WI38 (cell line): ENCODE data around the gene EPM2A.

ENCODE experiments used
- H3K4me3 ChIP-seq: 2 replicates; pipeline ENCODE4 v1.5.1; 2011; ENCODE audit warnings: low read depth, mild to moderate bottlenecking, control low read depth, low read length
- TF ChIP-seq, protein P1 (sequence below): IDR thresholded peaks from 2 replicates; pipeline ENCODE4 v1.5.1; 2012; ENCODE audit warnings: low read depth, mild to moderate bottlenecking, control low read depth, low read length

EPM2A gene

GRCh38 chr6:145731447-145731846, 3.9 kb downstream of the EPM2A start:
- TF ChIP-seq, protein P1, sequence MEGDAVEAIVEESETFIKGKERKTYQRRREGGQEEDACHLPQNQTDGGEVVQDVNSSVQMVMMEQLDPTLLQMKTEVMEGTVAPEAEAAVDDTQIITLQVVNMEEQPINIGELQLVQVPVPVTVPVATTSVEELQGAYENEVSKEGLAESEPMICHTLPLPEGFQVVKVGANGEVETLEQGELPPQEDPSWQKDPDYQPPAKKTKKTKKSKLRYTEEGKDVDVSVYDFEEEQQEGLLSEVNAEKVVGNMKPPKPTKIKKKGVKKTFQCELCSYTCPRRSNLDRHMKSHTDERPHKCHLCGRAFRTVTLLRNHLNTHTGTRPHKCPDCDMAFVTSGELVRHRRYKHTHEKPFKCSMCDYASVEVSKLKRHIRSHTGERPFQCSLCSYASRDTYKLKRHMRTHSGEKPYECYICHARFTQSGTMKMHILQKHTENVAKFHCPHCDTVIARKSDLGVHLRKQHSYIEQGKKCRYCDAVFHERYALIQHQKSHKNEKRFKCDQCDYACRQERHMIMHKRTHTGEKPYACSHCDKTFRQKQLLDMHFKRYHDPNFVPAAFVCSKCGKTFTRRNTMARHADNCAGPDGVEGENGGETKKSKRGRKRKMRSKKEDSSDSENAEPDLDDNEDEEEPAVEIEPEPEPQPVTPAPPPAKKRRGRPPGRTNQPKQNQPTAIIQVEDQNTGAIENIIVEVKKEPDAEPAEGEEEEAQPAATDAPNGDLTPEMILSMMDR = no peak
- no peak overlapping the region for H3K4me3 ChIP-seq

GRCh38 chr6:145729887-145730286, 5.4 kb downstream of the EPM2A start:
- H3K4me3 ChIP-seq = no peak overlapping the region
- TF ChIP-seq, protein P1 = no peak

DNA sequence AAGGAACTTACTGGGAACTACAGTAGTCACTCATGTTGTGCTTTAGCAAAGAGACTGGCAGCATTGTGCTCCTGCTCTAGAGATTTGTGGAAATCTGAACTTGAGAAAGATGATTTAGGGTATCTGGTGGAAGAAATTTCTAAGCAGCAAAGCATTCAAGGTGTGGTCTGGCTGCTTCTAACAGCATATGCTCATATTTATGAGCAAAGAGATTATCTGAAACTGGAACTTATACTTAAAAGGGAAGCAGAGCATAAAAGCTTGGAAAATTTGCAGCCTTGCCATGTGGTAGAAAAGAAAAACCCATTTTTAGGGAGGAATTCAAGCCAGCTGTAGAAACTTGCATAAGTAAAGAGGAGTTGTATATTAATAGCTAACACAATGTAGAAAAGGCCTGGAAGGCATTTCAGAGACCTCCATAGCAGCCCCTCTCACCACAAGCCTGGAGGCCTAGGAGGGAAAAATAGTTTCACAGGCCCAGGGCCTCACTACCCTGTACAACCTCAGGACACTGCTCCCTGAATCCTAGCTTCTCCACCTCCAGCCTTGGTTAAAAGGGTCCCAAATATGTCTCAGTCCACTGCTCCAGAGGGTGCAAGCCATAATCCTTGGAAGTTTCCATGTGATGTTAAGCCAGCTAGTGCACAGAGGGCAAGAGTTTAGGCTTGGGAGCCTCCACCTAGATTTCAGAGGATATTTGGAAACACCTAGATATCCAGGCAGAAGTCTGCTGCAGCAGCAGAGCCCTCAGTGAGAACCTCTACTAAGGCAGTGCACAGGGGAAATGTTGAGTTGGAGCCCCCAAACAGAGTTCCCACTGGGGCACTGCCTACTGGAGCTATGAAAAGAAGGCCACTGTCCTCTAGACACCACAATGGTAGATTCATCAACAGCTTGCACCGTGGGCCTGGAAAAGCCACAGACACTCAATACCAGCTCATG, 6.6 kb downstream of the EPM2A start:
- TF ChIP-seq, protein P1 = no peak

GRCh38 chr6:145727817-145728388, 7.4 kb downstream of the EPM2A start:
- TF ChIP-seq, protein P1 = no peak
- H3K4me3 ChIP-seq = no peak overlapping the region

More for the DNA sequence above, 6.6 kb downstream of the EPM2A start:
- no peak overlapping the region for H3K4me3 ChIP-seq

- TF ChIP-seq, protein P1 = no peak
- no peak overlapping the region for H3K4me3 ChIP-seq
Measured at GRCh38 chr6:145725570-145725969, 9.8 kb downstream of the EPM2A start.

DNA sequence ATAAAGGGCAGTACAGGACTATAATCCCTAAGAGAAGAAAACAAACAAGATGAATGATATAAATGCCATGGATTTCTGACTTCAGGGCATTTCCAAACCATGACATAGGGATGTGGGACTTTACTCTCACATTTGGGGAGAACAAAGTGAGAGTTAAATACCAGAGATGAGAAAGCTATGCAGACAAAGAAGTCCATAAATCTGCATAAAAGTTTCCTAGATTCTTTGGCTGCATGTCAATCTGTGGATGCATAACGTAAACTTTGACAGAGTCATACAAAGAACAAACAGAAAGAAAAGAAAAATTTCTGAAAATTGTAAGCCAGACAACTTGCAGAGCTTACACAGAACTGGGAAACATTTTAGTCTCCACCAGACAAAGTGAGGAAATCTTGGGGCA, 11.7 kb downstream of the EPM2A start:
- TF ChIP-seq, protein P1 = no peak
- H3K4me3 ChIP-seq = no peak overlapping the region

DNA sequence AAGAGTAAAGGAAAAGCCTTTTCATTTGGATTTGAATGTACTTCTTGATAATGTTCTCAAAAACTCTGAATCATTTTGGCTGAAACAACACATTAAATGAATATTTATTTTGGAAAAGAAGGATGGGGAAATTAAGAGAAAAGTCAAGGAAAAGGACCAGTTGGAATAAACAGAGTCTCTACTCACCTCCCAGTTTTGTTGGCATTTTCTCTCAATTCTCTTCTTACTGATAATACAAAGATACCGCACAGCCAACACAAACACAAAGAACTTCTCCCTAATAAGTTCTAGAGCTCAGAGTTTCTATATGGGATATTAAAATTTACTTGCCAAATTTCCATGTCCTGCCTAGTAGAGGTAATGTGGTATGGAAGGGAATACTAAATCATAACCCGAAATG, 13.1 kb downstream of the EPM2A start:
- H3K4me3 ChIP-seq = no peak overlapping the region
- TF ChIP-seq, protein P1 = no peak
